Erythroblast (primary cell): ENCODE results near the gene ASB9.

Source experiments
- GATA1 ChIP-seq: IDR thresholded peaks from 2 replicates; pipeline ENCODE4 v1.6.1; 2011; ENCODE audit warnings: low read depth, mild to moderate bottlenecking, control low read depth, low read length, moderate library complexity
- POLR2A ChIP-seq: IDR thresholded peaks from 2 replicates; pipeline ENCODE4 v1.6.1; 2011; ENCODE audit warnings: mild to moderate bottlenecking, low read length

DNA sequence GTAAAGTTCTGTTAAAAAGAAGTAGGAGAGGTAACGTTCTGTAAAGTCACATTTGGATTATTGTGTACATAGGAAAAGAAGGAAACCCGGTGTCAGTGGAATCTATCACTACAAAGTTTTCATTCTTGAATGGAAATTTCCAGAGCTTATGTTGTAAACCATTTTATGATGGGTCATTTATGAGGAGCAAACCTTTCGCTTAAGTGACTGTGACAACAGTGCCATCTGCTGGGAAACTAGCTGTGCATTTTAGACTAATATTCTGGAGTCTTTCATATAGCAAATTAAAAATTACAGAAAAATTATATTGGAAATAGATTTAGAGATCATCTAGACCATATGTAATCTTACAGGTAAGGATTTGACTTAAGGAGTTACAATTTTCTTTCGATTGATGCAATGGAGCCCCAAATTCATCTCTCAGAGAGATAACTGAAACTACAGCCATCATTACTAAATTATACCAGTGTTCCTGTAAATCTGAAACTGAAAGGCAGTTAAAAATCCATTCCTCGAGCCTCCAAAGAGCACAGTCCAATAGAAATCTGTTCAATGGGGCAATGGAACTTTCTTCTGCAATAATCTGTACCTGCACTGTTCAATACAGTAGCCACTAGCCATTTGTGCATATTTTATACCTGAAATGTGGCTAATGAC is 26.9 kb downstream of the ASB9 start:
- TF ChIP-seq POLR2A (no peak), GATA1 (no peak)
